Lower leg skin (tissue), 4 donors: Measurements from ENCODE around the gene NBEA. TPM values are rescaled to one million over a fixed set of nuclear protein-coding genes. Genes with fewer than 3 reads are reported as not detected.

Source experiments
- DNase-seq, 2 donors: peaks; one replicate each; pipeline ENCODE4 v3.0.0-alpha.2; 2019; ENCODE audit warnings: low spot score in 2 of 2
- H3K4me3 ChIP-seq: fragments of 200-600 bp; sonication (generic); 2 replicates; pipeline ENCODE4 v1.5.1; 2017; ENCODE audit warnings: mild to moderate bottlenecking, low read depth; ENCODE audit not compliant: poor library complexity, severe bottlenecking
- POLR2A ChIP-seq, 2 donors: fragments of 450-650 bp; IDR thresholded peaks; one replicate each; pipeline ENCODE4 v1.6.1; 2016 to 2017; ENCODE audit warnings: antibody characterized with exemption in 2 of 2, mild to moderate bottlenecking in 1 of 2, moderate library complexity in 1 of 2
- WGBS, 2 donors: methylation state at CpG; one replicate each; pipeline ENCODE4 v1.1.5; 2018; 5-methylcytosine and 5-hydroxymethylcytosine counted together
- intact Hi-C: fragments of 100-400 bp; cut with DNase I; formaldehyde crosslinking; loops from one replicate; pipeline ENCODE4 v1.15.0; 2023; ENCODE audit warnings: low total_unique reads
- total RNA-seq, 4 donors: library from RNA; depleted of rRNA; stranded (reverse); fragments of >200 nt; gene quantifications; one replicate each; pipeline ENCODE4 v1.1.0, GENCODE V29; 2016
- TF ChIP-seq, protein P1 (sequence below), 3 donors: fragments of 450-650 bp; IDR thresholded peaks; one replicate each; pipeline ENCODE4 v1.5.1; 2016; ENCODE audit warnings: antibody characterized with exemption in 3 of 3, mild to moderate bottlenecking in 3 of 3, moderate library complexity in 2 of 3

Gene NBEA
- total RNA-seq, 4 donors from 2014 or later: 1.5 to 4.5 (median 3.7) TPM

DNA sequence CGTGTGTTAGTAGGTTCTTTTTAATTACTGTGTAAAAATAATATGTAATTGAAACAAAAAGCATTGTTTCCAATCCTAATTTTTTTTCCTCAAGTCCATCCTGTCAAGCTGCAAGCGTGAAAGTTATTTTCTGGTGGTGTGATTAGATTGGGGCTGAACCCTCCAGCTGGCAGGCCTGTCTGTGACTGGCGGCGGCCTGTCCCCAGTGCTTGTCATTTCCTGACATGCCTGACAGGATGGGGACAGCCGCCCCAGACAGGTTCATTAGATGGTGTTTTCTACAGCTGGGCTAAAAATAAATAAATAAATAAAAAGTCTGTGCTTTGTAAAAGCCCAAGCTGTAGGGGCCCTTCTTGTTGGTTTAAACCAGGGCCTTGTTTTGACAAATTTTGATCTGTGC, 588.1 kb downstream of the NBEA start:
- no peak overlapping the region for H3K4me3 ChIP-seq
- intact Hi-C loops: no loop called here
- DNase-seq: no peak
- TF ChIP-seq, protein P1, sequence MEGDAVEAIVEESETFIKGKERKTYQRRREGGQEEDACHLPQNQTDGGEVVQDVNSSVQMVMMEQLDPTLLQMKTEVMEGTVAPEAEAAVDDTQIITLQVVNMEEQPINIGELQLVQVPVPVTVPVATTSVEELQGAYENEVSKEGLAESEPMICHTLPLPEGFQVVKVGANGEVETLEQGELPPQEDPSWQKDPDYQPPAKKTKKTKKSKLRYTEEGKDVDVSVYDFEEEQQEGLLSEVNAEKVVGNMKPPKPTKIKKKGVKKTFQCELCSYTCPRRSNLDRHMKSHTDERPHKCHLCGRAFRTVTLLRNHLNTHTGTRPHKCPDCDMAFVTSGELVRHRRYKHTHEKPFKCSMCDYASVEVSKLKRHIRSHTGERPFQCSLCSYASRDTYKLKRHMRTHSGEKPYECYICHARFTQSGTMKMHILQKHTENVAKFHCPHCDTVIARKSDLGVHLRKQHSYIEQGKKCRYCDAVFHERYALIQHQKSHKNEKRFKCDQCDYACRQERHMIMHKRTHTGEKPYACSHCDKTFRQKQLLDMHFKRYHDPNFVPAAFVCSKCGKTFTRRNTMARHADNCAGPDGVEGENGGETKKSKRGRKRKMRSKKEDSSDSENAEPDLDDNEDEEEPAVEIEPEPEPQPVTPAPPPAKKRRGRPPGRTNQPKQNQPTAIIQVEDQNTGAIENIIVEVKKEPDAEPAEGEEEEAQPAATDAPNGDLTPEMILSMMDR (IDR thresholded peaks at IDR 0.05): no peak
- no peak for TF ChIP-seq POLR2A (IDR thresholded peaks at IDR 0.05)
- 75 to 76% methylated on average over 5 of the region's 5 CpGs for WGBS, 2 donors

DNA sequence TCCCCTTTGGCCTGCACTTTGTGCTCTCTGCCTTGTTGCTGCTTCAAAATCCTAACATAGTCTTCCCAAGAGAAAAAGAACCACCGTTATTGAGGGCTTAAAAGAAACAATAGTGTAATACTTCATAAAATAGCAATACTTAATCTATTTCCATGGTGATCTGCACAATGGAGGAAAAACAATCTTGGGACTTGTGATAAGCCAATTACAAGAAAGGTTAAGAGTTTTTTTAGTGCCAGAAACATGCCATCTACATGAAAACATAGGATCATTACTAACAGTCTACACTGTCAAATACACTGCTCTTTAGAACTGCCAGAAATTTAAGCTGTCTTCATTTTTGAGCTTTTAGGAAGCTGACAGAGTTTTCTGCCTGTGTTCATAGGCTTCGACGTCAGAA, 588.5 kb downstream of the NBEA start:
- intact Hi-C loops: no loop called here
- 65% methylated on average over 3 of the region's 3 CpGs for WGBS, 2 donors
- no peak for DNase-seq
- TF ChIP-seq, protein P1 (IDR thresholded peaks at IDR 0.05): no peak
- TF ChIP-seq POLR2A (IDR thresholded peaks at IDR 0.05): no peak
- H3K4me3 ChIP-seq: no peak overlapping the region

DNA sequence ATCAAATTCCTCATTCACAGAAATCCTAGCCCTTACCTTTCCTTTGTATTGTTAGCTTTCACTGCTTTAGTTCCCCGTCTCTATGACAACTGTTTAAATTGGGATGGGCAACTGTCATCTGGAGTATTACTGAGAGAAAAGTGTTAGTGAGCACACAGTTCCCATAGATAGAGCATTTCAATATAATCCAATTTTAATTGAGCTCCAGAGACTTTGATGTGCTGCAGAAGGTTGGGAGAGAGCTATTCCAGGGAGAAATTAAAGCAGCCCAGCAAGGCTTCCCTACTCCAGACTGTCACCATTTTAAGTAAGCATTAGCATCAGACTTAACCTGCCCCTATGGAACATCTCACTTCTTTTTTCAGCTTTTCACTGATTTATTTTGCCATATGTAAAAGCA, 589.5 kb downstream of the NBEA start:
- intact Hi-C loops: no loop called here
- 88 to 100% methylated on average over 1 of the region's 1 CpG for WGBS, 2 donors
- no peak for DNase-seq
- no peak overlapping the region for H3K4me3 ChIP-seq
- no peak for TF ChIP-seq POLR2A (IDR thresholded peaks at IDR 0.05)
- TF ChIP-seq, protein P1 (IDR thresholded peaks at IDR 0.05): no peak

DNA sequence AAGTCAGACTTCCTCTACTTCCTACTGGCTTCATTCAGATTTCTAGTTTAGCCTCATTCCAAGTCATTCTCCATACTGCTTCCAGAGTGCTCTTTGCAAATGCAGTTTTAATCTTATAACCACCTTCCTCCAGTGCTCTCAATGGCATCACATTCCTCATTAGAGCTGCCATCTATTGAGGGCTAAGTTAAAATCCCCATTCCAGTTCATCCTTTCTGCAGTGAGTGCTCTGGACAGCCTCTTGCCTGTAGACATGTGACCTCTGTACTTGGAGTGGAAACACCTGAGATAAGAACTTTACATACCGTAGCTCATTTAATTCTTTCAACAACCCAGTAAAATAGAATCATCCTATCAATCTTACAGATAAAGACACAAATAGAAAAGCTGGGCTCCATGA, 592.3 kb downstream of the NBEA start:
- WGBS, 2 donors: 57 to 77% methylated on average over 1 of the region's 1 CpG
- intact Hi-C loops: no loop called here
- no peak for DNase-seq
- H3K4me3 ChIP-seq: no peak overlapping the region
- TF ChIP-seq, protein P1 (IDR thresholded peaks at IDR 0.05): no peak
- no peak for TF ChIP-seq POLR2A (IDR thresholded peaks at IDR 0.05)

DNA sequence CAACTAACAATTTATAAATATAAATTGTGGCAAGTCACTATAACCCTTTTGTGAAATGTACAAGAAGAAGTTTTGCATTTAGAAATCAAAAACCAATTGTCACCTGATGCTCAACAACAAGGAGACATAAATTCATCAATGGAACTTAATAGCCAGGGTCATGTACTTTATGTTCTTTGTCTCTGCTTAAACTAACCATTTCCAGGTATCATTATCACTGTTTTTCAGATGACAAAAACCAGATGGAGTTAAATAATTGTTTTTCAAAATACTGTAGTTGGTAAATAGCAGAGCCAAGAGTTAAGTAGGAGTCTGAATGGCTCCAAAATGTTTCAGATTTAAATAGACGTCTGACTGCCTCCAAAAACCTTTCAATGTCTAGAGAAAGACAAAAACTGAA, 606.7 kb downstream of the NBEA start:
- 70 to 74% methylated on average over 1 of the region's 1 CpG for WGBS, 2 donors
- no peak for DNase-seq
- TF ChIP-seq, protein P1 (IDR thresholded peaks at IDR 0.05): no peak
- TF ChIP-seq POLR2A (IDR thresholded peaks at IDR 0.05): no peak
- H3K4me3 ChIP-seq: no peak overlapping the region
- intact Hi-C loops: no loop called here

DNA sequence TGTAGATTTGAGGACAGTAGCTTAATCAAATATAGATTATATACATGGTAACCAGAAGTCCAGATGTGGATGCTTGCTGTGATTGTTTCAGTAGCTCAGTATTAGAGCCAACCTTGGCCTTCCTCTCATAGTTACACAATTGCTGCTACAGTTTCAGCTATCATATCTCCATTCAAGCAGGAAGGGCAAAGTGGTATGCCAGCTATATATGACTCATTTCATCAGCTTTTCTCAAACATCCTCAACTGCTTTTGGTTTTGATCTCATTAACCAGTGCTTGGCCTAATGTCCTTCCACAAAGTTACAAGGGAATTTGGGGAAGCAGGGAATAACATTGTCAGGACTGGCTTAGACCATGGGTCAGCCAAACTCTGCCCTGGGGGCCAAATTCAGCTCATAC, 607.4 kb downstream of the NBEA start:
- DNase-seq: no peak
- TF ChIP-seq, protein P1 (IDR thresholded peaks at IDR 0.05): no peak
- no peak for TF ChIP-seq POLR2A (IDR thresholded peaks at IDR 0.05)
- H3K4me3 ChIP-seq: no peak overlapping the region
- intact Hi-C loops: no loop called here
